ENCODE measurements around the gene RFXAP. TPM values are rescaled to one million over a fixed set of nuclear protein-coding genes. Genes with fewer than 3 reads are reported as not detected.

RFXAP gene
- total RNA-seq, 1 experiment from 2014 or later: 9.2 TPM

DNA sequence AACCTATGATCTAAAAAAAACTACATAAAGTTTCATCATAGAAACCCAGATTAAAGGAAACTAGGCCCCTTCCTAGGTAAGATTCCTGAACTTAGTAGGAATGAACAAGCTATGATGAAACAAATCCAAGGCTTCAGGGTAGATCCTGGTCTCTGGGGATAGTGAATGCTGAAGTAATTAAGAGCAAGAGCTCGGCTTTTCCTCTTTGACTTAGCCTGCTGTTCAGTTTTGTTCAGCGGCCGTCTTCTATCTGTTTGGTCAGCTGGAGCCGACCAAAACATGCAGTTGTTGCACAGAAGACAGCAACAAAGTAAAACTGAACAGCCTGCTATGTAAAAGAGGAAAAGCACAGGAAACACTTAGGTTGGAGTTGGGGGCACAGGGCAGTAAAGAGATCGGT is 44.1 kb upstream of the RFXAP start (continued):
- TF ChIP-seq, protein P1, sequence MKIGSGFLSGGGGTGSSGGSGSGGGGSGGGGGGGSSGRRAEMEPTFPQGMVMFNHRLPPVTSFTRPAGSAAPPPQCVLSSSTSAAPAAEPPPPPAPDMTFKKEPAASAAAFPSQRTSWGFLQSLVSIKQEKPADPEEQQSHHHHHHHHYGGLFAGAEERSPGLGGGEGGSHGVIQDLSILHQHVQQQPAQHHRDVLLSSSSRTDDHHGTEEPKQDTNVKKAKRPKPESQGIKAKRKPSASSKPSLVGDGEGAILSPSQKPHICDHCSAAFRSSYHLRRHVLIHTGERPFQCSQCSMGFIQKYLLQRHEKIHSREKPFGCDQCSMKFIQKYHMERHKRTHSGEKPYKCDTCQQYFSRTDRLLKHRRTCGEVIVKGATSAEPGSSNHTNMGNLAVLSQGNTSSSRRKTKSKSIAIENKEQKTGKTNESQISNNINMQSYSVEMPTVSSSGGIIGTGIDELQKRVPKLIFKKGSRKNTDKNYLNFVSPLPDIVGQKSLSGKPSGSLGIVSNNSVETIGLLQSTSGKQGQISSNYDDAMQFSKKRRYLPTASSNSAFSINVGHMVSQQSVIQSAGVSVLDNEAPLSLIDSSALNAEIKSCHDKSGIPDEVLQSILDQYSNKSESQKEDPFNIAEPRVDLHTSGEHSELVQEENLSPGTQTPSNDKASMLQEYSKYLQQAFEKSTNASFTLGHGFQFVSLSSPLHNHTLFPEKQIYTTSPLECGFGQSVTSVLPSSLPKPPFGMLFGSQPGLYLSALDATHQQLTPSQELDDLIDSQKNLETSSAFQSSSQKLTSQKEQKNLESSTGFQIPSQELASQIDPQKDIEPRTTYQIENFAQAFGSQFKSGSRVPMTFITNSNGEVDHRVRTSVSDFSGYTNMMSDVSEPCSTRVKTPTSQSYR (CRISPR knock-in tag; IDR thresholded peaks at IDR 0.05): no peak
- no peak for TF ChIP-seq ZNF671 (CRISPR knock-in tag; IDR thresholded peaks at IDR 0.05)

DNA sequence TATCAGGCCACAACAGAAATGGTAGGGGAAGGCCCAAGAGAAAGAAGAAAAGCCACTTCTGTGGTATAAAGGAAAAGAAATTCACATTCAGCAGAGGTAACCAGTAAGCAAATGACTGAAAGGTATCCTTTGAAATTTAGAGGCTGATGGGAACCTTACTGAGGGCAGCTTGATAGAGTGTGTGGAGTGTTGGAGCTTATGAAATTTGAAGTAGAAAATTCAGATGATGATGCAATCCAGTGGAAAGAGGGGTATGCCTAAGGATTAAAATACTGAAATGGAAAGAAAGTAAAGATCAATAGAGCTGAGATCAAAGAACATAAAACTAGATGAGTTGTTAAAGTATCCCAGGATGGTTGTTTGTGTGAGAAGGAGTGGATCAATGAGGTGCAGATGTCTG is 42.8 kb upstream of the RFXAP start:
- Mint-ChIP-seq H3K27me3 (ENCODE audit: low read depth) (no peaks in the 10 kb centered on the region), H3K36me3 (peaks cover 5% of the 10 kb centered on the region; the same call in 1 of the 2 replicates), H3K4me3 (no peak overlapping the region), H3K27ac (no peak overlapping the region), H3K9me3 (peaks cover 8% of the 10 kb centered on the region), H3K4me1 (peaks cover 27% of the 10 kb centered on the region)
- ATAC-seq (no peak), DNase-seq (ENCODE audit: low spot score) (no peak)
- CTCF ChIA-PET: no interaction called here
- POLR2A ChIA-PET: no interaction called here
- TF ChIP-seq PRRX2 (CRISPR knock-in tag; IDR thresholded peaks at IDR 0.05) (no peak), JUN (CRISPR knock-in tag; IDR thresholded peaks at IDR 0.05) (no peak), ETV6 (CRISPR knock-in tag; IDR thresholded peaks at IDR 0.05) (no peak), SP1 (CRISPR knock-in tag; conservative IDR thresholded peaks at IDR 0.05) (no peak), CREM (CRISPR knock-in tag; IDR thresholded peaks at IDR 0.05) (no peak), MXD4 (CRISPR knock-in tag; IDR thresholded peaks at IDR 0.05; ENCODE audit: borderline replicate concordance) (no peak), ZNF671 (CRISPR knock-in tag; IDR thresholded peaks at IDR 0.05) (no peak), ZNF396 (CRISPR knock-in tag; IDR thresholded peaks at IDR 0.05; ENCODE audit: borderline replicate concordance) (no peak), EMX1 (CRISPR knock-in tag; IDR thresholded peaks at IDR 0.05) (no peak), ATF1 (CRISPR knock-in tag; IDR thresholded peaks at IDR 0.05) (no peak), GRHL2 (CRISPR knock-in tag; IDR thresholded peaks at IDR 0.05; ENCODE audit: insufficient replicate concordance, severe bottlenecking) (no peak), NR2C2 (CRISPR knock-in tag; IDR thresholded peaks at IDR 0.05) (no peak), GABPB1 (CRISPR knock-in tag; IDR thresholded peaks at IDR 0.05) (no peak)
- TF ChIP-seq, protein P2, sequence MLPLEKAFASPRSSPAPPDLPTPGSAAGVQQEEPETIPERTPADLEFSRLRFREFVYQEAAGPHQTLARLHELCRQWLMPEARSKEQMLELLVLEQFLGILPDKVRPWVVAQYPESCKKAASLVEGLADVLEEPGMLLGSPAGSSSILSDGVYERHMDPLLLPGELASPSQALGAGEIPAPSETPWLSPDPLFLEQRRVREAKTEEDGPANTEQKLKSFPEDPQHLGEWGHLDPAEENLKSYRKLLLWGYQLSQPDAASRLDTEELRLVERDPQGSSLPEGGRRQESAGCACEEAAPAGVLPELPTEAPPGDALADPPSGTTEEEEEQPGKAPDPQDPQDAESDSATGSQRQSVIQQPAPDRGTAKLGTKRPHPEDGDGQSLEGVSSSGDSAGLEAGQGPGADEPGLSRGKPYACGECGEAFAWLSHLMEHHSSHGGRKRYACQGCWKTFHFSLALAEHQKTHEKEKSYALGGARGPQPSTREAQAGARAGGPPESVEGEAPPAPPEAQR (CRISPR knock-in tag; IDR thresholded peaks at IDR 0.05): no peak
- TF ChIP-seq, protein P3, sequence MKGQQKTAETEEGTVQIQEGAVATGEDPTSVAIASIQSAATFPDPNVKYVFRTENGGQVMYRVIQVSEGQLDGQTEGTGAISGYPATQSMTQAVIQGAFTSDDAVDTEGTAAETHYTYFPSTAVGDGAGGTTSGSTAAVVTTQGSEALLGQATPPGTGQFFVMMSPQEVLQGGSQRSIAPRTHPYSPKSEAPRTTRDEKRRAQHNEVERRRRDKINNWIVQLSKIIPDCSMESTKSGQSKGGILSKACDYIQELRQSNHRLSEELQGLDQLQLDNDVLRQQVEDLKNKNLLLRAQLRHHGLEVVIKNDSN (CRISPR knock-in tag; IDR thresholded peaks at IDR 0.05): no peak
- TF ChIP-seq, protein P4, sequence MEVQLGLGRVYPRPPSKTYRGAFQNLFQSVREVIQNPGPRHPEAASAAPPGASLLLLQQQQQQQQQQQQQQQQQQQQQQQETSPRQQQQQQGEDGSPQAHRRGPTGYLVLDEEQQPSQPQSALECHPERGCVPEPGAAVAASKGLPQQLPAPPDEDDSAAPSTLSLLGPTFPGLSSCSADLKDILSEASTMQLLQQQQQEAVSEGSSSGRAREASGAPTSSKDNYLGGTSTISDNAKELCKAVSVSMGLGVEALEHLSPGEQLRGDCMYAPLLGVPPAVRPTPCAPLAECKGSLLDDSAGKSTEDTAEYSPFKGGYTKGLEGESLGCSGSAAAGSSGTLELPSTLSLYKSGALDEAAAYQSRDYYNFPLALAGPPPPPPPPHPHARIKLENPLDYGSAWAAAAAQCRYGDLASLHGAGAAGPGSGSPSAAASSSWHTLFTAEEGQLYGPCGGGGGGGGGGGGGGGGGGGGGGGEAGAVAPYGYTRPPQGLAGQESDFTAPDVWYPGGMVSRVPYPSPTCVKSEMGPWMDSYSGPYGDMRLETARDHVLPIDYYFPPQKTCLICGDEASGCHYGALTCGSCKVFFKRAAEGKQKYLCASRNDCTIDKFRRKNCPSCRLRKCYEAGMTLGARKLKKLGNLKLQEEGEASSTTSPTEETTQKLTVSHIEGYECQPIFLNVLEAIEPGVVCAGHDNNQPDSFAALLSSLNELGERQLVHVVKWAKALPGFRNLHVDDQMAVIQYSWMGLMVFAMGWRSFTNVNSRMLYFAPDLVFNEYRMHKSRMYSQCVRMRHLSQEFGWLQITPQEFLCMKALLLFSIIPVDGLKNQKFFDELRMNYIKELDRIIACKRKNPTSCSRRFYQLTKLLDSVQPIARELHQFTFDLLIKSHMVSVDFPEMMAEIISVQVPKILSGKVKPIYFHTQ (CRISPR knock-in tag; IDR thresholded peaks at IDR 0.05): no peak
- TF ChIP-seq, protein P5, sequence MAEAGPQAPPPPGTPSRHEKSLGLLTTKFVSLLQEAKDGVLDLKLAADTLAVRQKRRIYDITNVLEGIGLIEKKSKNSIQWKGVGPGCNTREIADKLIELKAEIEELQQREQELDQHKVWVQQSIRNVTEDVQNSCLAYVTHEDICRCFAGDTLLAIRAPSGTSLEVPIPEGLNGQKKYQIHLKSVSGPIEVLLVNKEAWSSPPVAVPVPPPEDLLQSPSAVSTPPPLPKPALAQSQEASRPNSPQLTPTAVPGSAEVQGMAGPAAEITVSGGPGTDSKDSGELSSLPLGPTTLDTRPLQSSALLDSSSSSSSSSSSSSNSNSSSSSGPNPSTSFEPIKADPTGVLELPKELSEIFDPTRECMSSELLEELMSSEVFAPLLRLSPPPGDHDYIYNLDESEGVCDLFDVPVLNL (CRISPR knock-in tag; IDR thresholded peaks at IDR 0.05; ENCODE audit: borderline replicate concordance, low read depth): no peak
- TF ChIP-seq, protein P6, sequence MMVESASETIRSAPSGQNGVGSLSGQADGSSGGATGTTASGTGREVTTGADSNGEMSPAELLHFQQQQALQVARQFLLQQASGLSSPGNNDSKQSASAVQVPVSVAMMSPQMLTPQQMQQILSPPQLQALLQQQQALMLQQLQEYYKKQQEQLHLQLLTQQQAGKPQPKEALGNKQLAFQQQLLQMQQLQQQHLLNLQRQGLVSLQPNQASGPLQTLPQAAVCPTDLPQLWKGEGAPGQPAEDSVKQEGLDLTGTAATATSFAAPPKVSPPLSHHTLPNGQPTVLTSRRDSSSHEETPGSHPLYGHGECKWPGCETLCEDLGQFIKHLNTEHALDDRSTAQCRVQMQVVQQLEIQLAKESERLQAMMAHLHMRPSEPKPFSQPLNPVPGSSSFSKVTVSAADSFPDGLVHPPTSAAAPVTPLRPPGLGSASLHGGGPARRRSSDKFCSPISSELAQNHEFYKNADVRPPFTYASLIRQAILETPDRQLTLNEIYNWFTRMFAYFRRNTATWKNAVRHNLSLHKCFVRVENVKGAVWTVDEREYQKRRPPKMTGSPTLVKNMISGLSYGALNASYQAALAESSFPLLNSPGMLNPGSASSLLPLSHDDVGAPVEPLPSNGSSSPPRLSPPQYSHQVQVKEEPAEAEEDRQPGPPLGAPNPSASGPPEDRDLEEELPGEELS (CRISPR knock-in tag; IDR thresholded peaks at IDR 0.05): no peak
- TF ChIP-seq, protein P7, sequence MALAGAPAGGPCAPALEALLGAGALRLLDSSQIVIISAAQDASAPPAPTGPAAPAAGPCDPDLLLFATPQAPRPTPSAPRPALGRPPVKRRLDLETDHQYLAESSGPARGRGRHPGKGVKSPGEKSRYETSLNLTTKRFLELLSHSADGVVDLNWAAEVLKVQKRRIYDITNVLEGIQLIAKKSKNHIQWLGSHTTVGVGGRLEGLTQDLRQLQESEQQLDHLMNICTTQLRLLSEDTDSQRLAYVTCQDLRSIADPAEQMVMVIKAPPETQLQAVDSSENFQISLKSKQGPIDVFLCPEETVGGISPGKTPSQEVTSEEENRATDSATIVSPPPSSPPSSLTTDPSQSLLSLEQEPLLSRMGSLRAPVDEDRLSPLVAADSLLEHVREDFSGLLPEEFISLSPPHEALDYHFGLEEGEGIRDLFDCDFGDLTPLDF (CRISPR knock-in tag; IDR thresholded peaks at IDR 0.05): no peak
- TF ChIP-seq, protein P8, sequence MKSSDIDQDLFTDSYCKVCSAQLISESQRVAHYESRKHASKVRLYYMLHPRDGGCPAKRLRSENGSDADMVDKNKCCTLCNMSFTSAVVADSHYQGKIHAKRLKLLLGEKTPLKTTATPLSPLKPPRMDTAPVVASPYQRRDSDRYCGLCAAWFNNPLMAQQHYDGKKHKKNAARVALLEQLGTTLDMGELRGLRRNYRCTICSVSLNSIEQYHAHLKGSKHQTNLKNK (CRISPR knock-in tag; IDR thresholded peaks at IDR 0.05): no peak
